Spleen (tissue), 7 donors: ENCODE data around the gene RNPEPL1.

ENCODE experiments used
- POLR2A ChIP-seq, 3 donors: fragments of 450-650 bp; IDR thresholded peaks; one replicate each; pipeline ENCODE4 v1.5.1; 2017; ENCODE audit warnings: antibody characterized with exemption in 3 of 3, mild to moderate bottlenecking in 1 of 3
- TF ChIP-seq, protein P1 (sequence below), 11 experiments: fragments of 200-600 bp in 7 of 11; fragments of 450-650 bp in 4 of 11; sonication (generic) in 4 of 11; IDR thresholded peaks in 8 of 11; conservative IDR thresholded peaks in 3 of 11; 1 replicate in 7 of 11; 2 replicates in 4 of 11; pipeline versions ENCODE4 v1.4.0 to v1.8.0; 2016 to 2021; ENCODE audit warnings: antibody characterized with exemption in 11 of 11, inconsistent platforms in 4 of 11, mild to moderate bottlenecking in 1 of 11
- donor health status: DM: no; HTN: no; CAD: no; lungs with moderate emphysema.
- donor health status: DM: no; HTN: no; CAD: no.
- donor health status: DM: no; HTN: no; CAD: no.

DNA sequence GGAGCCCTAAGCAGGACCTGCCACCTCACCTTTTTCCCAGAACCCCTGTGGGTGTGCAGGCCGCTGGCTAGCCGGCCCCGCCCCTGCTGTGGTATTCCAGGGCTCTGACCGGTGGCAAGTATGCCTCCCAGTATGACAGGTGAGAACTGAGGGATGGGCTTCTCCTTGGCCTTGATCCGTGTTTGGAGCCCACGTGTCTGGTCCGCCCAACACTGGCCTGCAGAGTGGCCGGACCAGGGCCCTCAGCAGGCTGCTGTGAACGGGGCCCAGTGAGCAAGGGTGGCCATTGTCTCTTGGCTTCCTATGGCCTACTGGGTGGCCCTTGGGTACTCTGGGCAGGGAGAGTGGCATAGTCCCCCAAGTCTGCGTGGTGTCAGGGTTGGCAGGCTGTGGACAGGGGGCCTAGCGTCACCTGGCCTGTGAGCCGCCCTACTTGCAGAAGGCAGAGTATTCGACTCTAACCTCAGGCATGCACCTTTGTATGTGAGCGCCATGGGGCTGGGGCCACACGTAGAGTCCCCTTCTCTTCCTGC lies 1.8 kb downstream of the RNPEPL1 start:
- TF ChIP-seq POLR2A (IDR thresholded peaks at IDR 0.05), result no peak
- TF ChIP-seq, protein P1, sequence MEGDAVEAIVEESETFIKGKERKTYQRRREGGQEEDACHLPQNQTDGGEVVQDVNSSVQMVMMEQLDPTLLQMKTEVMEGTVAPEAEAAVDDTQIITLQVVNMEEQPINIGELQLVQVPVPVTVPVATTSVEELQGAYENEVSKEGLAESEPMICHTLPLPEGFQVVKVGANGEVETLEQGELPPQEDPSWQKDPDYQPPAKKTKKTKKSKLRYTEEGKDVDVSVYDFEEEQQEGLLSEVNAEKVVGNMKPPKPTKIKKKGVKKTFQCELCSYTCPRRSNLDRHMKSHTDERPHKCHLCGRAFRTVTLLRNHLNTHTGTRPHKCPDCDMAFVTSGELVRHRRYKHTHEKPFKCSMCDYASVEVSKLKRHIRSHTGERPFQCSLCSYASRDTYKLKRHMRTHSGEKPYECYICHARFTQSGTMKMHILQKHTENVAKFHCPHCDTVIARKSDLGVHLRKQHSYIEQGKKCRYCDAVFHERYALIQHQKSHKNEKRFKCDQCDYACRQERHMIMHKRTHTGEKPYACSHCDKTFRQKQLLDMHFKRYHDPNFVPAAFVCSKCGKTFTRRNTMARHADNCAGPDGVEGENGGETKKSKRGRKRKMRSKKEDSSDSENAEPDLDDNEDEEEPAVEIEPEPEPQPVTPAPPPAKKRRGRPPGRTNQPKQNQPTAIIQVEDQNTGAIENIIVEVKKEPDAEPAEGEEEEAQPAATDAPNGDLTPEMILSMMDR (IDR thresholded peaks at IDR 0.05 in 8 of 11, conservative IDR thresholded peaks at IDR 0.05 in 3 of 11), result no peak
